GM18520 (cell line): Measurements from ENCODE around the gene GPATCH2.
A peak's percentile ranks its signal among the peaks of the same experiment; 100 is the strongest.
"Not testable (repeated sequence)": the region's sequence is repeated elsewhere in the genome, so short reads cannot be mapped to it uniquely, and the experiment has no call there.

Source experiments
- ATAC-seq: cut with Tn5 transposase; IDR thresholded peaks from one replicate; pipeline ENCODE4 v1.9.1; 2021; ENCODE audit not compliant: unreplicated experiment

The GPATCH2 gene

DNA sequence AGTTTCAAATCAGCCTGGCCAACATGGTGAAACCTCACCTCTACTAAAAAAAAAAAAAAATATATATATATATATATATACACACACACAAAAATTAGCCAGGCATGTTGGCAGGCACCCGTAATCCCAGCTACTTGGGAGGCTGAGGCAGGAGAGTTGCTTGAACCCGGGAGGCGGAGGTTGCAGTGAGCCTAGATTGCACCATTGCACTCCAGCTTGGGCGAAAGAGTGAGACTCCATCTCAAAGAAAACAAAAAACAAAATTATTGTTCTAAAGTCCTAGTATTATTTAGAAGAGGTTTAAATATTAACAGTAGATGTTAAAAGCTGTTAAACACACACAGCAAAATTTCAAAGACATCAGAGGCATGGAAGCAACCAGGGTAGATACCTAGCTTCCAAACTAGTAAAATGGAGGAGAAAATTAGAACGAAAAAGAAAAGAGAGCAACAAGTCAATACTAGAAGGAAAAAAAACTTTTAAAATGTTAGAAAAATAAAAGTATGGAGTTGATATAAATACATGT, 46.5 kb downstream of the GPATCH2 start:
- not testable (repeated sequence) for ATAC-seq

DNA sequence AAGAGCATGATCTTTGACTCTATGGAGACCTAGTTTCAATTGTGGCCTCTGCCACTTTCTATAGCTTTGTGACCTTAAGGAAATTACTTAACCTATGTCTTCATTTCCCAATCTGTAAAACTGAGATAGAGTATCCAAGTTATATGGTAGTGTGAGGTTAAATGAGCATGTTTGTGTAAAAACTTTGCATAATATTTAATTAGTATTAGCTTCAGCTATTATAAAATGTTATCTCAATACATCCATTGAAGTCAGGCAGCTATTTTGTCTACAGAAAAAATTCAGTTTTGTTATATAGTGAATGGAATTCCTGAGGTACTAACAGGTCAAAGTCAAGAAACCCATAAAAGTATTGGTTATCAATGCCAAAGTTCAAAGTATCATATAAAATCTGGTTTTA, 53.6 kb downstream of the GPATCH2 start:
- no peak for ATAC-seq

DNA sequence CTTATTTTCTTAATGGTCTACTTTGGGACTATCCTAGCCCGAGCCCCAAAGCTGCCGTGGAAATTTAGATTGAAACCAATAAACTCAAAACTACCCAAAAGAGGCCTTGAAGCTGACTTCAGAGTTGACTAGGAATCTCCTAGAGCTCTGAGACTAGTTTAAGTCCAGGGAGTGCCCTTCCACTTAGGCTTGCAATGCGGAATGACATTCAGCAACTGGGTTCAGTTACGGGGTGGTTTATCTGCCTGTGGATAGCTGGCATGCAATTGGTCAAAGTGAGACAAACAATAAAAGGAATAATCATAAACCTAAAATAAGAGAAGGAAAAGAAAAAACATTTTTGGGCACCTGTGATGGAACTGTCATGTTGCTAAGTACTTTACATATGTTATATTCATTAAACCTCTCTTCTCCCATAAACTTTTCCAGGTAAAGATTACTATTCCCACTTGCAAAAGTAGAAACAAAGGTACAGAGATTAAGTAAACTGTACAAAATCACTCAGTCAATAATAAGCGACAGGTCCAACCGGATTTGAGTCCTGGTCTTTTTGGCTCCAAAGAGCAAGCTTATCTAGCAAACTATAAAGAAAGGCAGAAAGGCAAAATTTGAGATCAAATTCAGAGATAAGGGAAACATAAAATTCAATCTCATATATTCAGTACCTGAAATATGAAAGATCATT, 56.5 kb downstream of the GPATCH2 start:
- ATAC-seq: no peak

GRCh38 chr1:217569021-217569420, 61.9 kb downstream of the GPATCH2 start:
- ATAC-seq: no peak

DNA sequence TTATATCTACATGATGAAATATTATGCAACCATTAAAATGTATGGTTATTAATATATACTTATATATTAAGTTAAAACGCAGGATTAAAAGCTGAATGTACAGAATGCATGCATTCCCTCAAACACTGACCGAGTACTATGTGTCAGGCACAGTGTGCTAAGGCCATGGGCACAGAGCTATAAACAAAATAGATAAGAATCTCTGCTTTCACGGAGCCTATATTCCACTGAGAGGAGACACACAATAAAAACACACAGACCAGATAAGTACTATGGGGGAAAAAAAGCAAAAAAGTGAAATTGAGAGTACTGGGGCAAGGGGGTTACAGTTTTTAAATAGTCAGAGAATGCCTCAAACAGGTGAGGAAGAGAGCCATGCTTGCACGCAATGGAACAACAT, 62.7 kb downstream of the GPATCH2 start:
- ATAC-seq: no peak

DNA sequence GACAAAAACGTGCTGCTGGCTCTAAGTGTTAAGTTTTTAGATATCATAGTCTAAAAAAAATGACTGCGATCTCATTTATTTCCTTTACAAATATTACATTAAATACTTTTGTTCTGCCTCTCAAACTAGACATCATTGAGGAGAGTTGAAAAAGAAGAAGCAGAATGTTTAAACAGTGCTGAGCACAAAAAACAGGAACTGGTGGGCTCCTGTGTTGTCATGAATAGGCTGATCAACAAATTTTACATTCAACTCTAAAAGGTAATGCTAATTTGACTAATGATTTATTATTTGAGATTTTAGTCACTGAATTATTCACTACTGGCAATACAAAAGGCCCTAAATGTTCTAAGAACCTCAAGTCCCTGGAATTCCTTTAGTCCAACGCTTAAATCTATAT, 66.1 kb downstream of the GPATCH2 start:
- no peak for ATAC-seq

DNA sequence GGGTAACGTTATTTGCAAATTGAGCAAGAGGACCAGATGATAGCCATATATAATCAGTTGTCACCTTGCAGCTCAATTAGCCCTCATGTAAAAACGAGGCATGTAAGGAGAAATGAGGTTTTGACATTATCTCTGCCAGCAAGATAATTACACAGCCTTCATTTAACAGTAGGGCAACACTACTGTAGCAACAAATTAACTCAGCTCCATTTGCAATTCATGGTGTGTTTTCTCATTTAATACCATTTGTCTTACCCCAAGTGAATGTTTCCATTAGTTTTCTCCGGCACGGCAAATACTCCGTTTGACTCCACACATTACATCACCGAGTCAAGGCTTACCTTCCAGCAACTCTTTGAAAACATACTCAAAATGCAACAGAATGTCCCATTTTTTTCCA, 66.7 kb downstream of the GPATCH2 start:
- ATAC-seq: no peak

GRCh38 chr1:217563179-217563578, 67.7 kb downstream of the GPATCH2 start:
- ATAC-seq: no peak

DNA sequence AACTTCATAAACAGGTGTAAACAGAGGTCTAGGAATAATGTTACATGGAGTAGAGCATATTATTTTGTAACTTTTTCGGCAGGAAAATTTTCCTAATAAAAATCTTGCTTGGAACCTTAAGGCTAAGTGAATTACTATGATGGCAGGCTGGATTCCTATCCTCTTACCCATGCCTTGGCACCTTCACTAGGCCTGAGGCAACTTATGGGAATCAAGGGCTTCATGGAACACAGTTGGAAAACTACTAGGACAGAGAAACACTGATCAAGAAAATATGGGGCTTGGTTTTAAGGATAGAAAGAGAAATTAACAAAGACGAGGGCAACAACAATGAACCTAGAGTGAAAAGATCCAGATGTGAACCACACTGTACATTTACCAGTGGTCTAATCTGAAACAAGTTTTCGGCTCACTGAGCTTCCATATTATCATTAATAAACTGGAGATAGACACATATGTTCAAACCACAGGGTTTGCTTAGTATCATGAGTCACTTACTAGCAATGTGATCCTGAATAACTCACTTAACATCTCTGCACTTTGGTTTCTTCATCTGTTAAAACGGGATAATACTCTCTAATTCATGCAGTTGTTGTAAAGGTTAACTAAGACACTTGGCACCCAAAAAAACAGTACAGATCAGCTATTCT, 68.5 kb downstream of the GPATCH2 start:
- no peak for ATAC-seq

DNA sequence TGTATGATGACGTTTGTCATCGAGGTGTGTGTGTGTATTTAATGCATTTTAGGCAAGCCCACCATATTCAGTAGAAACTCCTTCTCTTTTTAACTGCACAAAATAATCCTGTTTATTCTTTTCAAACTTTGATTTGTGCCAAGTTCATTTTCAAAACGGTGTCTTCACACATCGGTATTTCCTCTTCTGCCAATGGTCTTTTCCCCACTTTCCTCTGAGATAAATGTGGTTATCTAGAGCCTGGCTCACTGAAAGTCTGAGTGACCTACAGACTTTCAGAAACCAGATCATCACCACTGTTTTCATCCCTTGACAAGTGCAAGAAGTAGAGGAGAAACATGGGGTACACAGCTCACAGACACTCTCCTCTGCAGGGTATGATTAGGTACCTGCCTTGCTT, 69.4 kb downstream of the GPATCH2 start:
- no peak for ATAC-seq

DNA sequence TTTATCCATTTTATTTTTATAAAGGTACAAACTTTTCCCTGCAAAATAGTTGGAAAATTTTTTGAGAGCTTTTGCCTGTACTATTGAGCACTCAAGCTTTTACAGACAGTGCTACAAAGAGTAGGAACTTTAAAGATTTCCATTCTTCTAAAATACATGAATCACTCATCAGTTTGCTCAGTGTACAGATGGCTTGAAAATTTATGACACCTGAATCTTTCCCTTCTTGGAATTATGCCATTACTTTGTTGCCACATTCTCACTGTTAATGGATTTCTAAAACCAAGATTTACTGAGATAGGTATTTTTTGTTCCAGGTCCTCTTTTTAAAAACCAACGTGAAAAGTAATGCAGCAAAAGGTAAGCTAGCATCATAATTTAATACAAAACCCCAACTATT, 76.0 kb downstream of the GPATCH2 start:
- no peak for ATAC-seq

DNA sequence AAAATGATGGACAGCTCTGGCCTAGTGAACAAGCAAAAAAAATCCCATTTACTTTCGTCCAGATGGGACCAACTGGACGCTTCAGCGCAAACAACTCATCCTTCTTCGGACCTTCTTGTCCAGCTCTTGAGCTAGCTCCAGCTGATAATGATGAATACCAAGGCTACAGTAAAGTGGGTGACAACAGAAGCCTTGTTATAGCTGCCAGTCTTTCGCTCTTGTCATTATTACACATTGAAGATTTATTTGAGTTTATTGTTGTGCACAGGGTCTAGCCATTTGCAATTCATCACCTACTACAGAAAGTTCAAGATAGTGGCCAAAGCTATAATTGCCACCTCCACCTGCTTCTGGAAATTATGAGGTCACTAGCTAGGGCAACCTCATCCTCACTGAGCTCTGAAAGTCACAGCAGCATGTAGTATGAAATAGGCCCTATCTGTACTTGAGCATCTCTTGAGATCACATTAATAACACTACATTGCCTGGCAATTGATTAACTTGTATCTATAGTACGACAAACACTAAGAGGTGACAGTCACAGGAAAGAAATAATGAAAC, 76.9 kb downstream of the GPATCH2 start:
- ATAC-seq: no peak

GRCh38 chr1:217552339-217552951, 78.4 kb downstream of the GPATCH2 start:
- ATAC-seq: no peak

GRCh38 chr1:217542837-217543236, 88.1 kb downstream of the GPATCH2 start:
- ATAC-seq: peak; percentile 82

DNA sequence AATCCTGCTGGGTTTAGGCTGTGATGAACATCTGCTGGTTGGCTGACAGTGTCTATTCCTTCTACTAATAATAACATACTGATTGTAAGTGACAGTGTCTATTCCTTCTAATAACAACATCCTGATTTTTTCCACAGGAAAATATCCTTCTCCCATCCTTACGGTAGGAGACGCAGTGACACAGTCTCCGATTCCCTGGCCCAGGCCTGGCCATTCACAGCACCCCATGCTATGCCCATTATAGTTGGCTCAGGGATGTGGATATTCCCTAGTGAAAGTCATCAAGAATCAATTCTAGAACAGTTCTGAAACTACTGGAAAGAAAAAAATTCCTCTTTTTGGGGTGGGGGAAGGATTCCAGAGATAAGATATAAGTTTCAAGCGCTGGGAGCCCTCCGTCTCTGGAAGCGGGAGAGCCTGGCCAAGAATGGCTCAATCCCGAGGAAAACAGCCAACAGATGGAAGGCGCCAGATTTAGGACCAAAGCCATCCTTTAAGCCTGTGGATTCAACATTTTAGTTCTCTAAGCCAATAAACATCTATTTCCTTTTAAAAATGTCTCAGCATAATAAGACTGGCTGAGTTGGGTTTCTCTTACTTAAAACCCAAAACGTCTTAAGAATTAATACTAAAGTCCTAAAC, 88.6 kb downstream of the GPATCH2 start:
- ATAC-seq: no peak

DNA sequence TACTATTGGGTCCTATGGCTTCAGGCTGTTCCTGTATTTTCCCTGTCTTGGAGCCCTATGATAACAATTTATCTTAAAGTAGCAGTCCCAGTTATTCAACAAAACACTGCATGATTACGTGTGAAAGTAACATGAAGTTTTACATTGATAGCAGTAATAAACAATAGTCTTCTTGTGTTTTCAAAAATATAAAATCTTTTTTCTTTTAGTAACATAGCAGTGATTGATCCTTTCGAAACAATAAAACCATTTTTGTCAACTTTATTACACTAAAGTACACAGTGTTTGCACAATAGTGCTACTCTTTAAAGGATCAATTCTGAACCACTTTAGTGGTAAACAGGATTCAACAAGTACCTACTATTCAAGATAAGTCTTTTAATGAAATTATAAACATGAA, 90.6 kb downstream of the GPATCH2 start:
- no peak for ATAC-seq

DNA sequence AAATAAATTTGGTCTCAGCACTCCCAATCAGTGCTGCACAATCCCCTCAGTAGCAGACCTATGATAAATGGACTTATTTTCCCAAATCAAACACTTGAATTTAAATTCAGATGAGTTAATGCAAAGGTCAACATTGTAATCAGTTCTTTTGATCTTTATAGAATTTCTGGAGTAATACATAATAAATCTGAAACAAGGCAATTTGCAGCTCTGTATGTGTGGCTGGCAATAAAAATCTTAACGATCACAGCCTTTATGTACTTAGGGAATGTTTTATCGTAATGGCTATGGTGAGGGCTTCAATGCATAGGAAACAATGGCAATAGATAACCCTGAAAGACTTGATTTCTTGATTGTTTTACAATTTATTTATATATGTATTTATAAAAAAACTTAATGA, 91.4 kb downstream of the GPATCH2 start:
- no peak for ATAC-seq

DNA sequence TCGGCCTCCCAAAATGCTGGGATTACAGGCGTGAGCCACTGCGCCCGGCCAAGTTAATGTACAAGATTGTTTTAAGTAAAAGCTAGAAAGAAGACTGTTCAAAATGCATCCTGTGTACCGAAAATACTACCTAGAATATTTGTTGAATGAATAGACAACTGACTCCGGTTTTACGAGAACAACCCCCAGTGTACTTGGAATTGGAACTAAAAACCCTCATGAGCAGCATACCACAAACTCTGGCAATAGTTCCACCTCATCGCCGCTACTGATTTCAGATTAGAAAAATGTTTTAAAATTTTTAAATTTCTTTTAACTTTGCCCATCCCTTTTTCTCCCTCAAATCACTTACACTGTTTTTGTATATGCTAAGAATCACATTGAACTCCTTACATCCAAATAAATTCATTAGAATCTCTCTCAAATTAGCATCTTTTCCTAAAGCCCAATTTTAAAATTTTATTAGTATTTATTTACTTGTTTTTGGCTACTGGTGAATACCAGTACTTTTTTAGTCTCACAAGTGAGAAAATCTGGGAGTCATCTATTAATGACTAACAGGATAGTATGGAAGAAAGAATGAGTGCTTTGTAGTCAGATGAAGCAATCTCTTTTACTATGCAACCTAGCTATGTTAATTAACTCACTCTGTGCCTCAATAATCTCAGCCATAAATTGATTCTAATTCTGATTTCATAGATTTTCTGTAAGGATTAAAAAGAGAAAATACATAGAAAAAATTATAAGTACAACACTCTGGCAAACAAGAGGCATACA, 95.1 kb downstream of the GPATCH2 start:
- ATAC-seq: no peak

DNA sequence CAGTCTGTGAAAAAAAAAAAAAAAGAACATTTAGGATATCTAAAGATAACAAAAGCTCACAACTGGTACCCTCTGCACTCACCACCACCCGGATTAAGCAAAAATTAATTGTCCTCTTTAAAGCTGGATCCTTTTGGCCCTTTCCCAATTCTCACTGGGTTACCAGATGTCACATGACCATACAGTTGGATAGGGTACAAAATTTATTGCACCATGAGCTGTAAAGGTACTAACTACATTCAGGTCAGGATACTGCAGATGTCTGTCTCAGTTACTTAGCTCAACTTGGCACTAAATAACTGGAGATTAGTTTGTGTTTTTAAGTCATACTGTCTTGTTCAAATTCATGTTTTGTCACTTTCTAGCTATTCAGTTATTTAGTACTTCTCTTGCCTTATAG, 96.3 kb downstream of the GPATCH2 start:
- no peak for ATAC-seq

DNA sequence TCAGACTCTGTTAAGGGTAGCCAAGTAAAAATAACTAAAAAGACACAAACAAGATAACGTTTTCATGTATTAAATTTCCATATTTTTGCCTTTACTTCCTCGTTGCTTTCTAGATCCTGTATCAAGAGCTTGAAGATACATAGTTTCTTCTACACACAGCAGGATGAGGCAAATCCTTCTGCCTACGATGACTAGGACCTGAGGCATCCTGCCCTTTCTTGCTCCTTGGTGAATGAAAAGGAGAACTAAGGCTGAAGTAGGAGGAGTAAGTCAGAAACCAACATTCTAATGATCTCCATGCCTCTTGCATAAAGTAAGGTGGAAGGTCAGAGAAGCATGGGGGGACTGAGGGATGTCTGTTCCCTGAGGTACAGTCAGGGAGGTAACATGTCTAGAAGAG, 102.6 kb downstream of the GPATCH2 start:
- no peak for ATAC-seq

GRCh38 chr1:217527151-217527550, 103.7 kb downstream of the GPATCH2 start:
- no peak for ATAC-seq
